Stimulated activated CD4-positive, alpha-beta T cell treated with anti-CD3 and anti-CD28 coated beads, Interleukin-4, amount 100 ng/mL, for 24 hours (primary cell): ENCODE measurements around the gene NDUFS1.
"Not testable (repeated sequence)": the region's sequence is repeated elsewhere in the genome, so short reads cannot be mapped to it uniquely, and the experiment has no call there.

ENCODE experiments used
- DNase-seq: peaks from one replicate; pipeline ENCODE4 v3.0.0-alpha.2; 2020

The NDUFS1 gene

GRCh38 chr2:206095536-206096332 is 63.5 kb downstream of the NDUFS1 start:
- no peak for DNase-seq

- DNase-seq = no peak
Observed at GRCh38 chr2:206092297-206092696, 66.9 kb downstream of the NDUFS1 start.

- no peak for DNase-seq
Observed at GRCh38 chr2:206088248-206088647, 71.0 kb downstream of the NDUFS1 start.

GRCh38 chr2:206086716-206087350 is 72.4 kb downstream of the NDUFS1 start:
- DNase-seq = no peak

- DNase-seq = peak; percentile 83
Observed at GRCh38 chr2:206085742-206086445, 73.3 kb downstream of the NDUFS1 start, which contains the start of gene INO80D. INO80D (minus strand) TSS chr2:206086174; CDS start chr2:206063016, 23,158 bp downstream.

- peak; percentile 40 for DNase-seq
Observed at GRCh38 chr2:206084870-206085741, 74.1 kb downstream of the NDUFS1 start.

DNA sequence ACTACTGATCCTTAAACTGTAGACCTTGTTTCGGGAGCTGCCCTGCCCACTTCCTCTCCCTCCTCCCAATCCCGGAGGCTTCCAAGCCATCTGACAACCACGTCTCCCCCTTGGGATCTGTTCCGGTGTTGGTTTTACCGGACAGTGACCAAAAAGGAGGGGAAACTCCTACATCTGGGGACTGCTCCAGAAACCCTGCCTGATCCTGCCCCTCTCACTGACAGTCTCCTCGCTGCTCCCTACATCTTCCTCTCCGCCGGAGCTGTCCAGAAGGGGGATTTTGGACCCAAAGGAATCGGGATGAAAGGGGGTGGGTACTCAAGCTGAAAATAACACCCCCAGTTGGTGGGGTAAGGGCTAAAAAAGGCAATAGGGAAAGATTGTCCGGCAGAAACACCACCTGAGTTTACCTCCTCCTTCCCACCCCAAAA is 74.8 kb downstream of the NDUFS1 start:
- peak; percentile 12 for DNase-seq

DNA sequence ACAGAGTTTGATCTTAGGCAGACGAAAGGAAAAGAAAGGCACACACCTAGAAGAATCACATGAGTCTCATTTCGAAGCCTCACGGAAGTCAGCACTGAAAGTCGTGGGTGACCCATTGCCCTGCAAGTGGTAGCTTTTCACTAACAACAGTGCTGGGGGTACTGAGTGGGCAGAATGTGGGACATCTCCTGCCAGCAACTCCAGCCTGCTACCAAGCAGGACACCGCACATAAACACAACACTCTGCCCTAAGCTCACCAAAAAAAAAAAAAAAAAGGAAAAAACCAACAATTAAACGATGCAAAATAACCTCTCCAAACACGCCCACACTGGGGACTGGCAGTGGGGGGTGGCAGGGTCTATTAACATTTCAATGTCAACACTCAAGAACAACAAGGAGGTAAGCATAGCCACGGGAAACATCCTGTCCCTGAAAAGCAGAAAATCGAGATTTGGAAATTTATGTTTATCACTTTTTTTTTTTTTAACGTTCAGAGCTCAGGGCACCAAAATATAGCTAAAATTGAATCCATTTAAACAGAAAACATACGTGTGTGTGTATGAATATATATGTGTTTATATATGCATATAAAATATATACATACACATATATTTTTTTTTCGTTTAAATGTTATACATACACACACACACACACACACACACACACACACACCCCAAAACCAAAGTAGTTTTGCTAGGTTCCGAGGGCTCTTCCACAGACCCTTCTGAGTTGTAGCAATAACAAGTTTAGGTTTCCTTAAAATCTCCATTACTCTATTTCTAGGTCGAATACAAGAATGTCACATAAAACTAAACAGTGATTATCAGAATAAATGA is 75.4 kb downstream of the NDUFS1 start:
- peak; percentile 32 for DNase-seq

DNA sequence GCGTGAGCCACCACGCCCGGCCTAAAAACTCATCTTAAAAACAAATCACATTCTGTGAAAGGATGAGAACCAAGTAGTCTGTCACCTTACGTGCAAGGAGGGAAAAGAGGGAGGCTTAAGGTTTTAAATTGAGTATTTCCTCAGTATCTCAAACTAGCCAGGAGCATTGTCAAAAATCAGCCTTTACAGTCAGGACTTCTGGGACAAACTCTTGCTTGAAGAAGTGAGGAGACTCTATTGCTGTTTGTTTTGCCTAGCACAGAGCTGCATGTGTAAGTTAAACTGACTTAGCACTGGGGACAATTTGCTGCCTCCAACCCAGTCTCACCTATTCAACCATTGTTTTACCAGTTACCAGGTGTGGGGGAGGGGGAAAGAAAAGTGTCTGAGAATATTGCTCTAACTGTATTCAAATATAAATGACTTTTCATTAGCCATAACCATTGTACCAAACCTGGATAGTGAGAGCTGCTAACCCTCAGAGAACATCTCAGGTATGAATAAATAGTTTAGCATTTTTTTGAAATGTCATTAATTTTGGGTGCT is 76.9 kb downstream of the NDUFS1 start:
- no peak for DNase-seq

GRCh38 chr2:206080927-206081326 is 78.3 kb downstream of the NDUFS1 start:
- DNase-seq = no peak

DNA sequence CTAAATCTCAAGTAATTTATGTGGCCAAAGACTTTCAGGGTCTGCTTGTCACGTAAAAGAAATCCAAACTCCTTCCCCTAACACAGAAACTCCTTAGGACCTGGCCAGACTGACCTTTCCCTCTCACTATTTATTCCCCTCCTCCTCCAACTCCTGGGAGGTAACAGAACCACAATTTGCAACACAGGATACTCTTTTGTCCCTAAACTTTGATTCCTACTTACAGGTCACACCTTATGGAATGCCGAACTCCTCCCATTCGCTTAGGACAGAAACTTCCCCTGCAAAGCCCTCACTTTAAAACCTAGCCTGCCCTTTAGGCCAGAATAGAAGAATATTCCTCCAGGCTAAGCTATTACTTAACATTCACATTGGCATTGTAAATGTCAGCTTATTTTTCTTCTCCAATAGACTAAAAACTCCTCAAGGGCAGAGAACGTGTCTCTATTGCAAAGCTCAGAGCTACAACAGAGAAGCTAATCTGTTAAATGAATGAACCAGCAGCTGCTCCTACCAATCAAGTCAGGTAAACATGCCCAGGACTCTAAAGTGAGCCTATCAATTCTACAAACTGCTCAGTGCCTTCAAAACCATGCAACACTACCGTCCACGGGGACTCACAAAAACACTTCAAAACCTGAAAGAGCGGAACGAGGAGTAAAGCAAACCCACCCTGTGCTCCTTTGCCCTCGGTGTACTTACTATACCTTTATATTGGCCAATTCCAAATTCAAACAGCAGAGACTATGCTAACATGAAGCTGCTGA is 79.4 kb downstream of the NDUFS1 start:
- no peak for DNase-seq

DNA sequence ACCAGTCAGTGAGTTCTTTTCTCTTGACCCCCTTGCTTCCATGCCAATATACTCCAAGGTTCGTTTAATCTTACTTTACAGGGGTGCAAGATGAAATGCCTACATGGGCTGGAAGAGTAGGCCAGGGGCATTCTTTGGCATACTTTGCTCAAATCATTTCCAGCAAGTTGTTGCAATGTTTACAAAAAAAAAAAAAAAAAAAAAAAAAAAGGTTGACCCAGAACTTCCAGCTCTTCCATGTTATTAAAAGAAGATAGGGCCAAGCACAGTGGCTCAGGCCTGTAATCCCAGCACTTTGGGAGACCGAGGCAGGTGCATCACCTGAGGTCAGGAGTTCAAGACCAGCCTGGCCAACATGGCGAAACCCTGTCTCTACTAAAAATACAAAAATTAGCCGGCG is 81.4 kb downstream of the NDUFS1 start:
- not testable (repeated sequence) for DNase-seq

- DNase-seq = no peak
Observed at GRCh38 chr2:206075113-206075512, 84.1 kb downstream of the NDUFS1 start.

DNA sequence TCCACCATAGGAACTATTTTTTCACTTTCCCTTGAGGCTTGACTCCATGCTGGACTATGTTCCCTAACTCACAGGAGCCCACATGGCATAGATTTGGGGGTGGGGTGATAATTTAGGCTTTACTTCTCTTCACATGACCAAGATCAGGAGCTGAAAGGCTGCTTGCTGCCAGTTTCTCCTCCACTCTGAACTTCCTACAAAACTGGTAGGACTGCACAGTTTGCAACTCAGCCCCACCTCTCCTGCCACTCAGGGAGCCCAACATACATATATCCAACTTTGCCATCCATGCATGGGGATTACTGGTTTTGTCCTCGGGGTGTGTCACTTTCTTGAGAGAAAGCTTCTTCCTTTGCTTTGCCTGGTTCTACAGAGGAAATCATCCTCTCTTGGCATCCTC is 87.4 kb downstream of the NDUFS1 start:
- no peak for DNase-seq

DNA sequence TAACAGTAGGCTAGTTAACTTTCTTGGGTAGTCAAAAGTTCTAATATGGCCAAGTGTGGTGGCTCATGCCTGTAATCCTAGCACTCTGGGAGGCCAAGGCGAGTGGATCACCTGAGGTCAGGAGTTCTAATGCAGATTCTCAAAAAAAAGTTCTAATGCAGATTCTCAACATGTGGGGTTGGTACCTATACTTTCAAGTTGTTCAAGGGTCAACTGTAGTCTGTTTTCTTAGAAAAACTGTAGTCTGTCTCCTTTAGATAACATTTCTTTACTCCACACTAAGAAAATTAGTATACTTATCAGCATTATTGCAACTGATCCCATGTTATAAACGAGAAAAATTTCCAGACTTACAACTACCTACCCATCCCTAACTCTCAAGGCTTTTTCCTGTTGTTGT is 89.8 kb downstream of the NDUFS1 start:
- no peak for DNase-seq

DNA sequence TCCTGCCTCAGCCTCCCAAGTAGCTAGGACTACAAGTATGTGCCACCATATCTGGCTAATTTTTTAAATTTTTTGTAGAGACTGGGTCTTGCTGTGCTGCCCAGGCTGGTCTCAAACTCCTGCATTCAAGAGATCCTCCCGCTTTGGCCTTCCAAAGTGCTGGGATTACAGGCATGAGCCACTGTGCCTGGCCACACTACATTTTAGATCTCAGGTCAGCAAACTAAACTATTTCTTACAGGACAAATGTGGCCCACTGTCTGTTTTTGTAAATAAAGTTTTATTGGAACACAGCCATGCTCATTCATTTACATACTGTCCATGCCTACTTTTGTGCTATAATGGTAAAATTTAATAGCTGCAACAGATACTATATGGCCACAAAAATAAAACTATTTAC is 91.0 kb downstream of the NDUFS1 start:
- no peak for DNase-seq
